NCI-H146 treated with DMSO at 0.1 percent for 48 hours (cell line): ENCODE results near the gene PHF21B.

Experiments
- DNase-seq: peaks from one replicate; lab custom pipeline; 2025; ENCODE audit not compliant: unreplicated experiment; lab: John Stamatoyannopoulos, UW

Gene PHF21B

DNA sequence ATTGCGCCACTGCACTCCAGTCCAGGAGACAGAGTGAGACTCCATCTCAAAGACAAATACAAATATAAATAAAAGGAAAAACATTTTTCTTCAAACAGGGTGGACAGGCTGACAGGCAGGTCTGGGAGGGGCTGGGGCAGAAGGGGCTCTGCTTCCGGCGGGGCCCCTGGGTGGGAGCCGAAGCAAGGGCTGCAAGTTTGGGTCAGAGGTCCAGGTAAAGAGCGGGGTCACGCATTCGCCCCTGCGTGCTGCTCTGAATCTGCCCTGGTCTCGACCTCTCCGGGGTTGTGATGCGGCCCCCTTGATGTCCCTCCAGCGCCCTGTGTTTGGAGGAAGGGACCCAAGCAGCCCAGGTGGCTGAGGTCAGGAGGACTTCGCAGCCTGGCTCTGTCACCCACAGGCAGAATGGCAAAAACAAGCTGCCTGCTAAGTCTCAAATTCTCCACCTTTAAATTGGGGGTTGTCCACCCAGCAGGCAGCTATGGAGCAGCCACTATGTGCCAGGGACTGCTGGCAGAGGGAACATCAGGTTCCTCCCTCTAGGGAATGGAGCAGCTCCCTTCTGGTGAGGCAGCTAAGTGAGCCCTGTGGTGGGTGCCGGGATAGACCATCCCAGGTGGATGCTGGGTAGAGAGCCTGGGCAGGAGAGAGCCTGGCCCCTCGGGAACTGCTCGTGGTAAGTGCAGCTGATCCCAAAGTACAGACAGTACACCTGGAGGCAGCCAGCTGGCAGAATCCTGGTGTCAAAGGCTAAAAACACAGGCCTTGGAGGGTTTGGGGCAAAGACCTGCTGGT, 10.3 kb upstream of the PHF21B start:
- no peak for DNase-seq

DNA sequence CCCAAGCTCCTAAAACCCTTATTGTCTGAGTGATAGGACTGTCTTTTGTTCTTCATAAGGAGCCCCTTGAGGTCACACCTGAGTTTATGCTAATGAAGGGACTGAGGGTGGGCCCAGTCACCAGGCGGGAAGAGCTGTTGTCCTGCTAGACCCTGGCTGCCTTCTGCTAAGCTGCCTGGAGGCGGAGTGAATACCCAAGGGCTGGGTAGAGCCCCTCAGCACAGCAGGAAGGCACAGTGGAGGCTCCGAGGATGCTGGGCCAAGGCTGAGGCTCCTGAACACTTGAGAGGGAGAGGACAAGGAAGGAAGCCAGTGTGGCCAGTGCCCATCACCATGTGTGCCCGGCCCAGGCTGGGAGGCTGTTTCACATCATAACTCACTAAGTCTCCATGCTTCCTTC, 4.8 kb upstream of the PHF21B start:
- DNase-seq: no peak

DNA sequence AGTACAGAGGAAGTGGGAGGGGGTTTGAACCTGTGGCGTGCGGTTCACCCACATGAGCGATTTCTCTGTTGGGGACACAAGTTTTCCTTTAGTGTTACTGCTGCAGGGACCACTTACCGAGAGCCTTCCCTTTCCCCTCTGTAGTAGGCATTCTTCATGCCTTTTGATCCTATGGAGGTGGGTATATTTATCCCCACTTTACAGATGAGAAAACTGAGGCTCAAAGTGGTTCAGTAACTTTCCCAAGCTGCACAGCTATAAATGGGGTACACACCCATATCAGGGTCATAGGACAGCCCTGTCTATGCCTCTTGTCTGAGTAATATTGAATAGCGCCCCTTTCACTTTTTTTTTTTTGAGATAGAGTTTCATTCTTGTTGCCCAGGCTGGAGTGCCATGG, 3.3 kb upstream of the PHF21B start:
- no peak for DNase-seq

DNA sequence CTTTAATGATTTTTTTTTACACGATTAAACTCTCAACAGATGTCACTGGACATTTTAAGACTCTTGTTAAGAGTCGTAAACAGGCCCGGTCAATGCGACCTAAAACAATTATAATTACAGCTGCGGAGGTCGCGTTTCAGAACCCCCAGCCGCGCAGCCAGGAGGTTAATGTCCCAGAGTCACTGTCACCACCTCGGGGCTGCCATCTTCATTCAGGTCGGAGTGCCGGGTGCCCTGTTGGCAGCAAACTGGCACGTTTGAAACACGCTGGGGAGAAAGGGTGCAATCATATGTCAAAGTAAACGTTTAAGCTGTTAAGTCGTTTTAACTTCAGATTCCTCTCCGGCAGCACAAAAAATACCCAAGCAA, 711 bp upstream of the PHF21B start:
- no peak for DNase-seq

DNA sequence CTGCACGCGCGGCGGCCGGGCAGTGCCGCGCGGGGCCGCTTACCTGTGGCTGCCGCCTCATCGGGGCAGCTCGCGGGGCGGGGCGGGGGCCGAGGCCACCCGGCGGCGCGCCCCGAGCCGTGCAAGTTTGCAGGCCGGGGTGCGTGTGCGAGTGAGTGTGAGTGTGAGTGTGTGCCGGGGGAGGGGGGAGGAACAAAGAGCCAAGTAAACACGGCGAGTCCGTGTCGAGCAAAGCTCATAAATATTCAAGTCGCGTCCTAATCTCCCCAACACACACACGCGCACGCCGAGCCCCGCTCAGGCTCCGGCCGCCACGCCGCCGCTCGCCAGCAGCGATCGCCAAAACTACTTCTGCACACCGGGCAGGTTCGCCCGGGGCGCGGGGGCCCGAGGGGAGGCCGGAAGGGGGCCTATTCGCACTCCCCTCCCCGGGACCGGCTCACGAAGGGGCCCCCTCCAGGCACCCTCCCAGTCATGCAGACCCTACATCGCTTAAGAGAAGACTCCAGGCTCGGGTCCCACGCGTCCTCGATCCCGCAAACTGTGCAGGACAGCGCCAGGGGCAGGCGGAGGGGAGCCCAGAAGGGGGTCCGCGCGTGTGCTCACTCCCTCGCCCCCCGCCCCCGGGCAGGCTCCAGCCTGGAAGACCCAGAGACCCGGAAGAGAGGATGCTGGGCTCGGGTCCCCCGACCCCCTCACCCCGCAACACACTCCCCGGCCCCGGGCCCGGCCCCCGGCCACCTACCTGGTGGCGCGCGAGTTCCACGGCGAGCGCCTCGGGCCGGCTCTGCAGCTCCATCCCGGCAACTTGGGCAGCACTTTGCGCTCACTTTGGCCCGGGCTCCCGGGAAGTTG, 827 bp downstream of the PHF21B start:
- peak; percentile 8 for DNase-seq

DNA sequence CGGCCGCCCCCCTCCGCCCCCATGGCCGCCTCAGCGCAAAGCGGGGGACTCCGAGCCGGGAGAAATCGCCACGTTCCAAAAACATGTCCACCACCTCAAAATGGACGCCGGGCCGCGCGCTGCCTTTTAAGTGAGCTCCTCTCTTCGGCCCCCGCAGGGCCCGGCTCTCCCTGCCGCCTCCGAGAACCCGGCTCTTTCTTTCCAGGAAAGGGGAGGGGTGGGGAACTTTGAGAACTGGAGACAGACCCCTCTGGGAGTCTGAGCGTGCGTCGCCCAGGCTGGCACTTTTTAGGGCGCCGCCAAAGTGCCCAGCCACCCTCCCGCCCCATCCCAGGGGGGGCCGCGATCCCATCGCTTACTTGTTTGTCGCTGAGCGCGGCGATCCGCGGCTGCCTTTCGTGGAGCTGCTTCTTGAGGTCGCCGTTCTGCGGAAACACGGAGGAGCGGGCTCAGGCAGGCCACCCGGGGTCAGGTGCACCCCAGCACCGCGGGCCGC, 1.6 kb downstream of the PHF21B start:
- DNase-seq: no peak

DNA sequence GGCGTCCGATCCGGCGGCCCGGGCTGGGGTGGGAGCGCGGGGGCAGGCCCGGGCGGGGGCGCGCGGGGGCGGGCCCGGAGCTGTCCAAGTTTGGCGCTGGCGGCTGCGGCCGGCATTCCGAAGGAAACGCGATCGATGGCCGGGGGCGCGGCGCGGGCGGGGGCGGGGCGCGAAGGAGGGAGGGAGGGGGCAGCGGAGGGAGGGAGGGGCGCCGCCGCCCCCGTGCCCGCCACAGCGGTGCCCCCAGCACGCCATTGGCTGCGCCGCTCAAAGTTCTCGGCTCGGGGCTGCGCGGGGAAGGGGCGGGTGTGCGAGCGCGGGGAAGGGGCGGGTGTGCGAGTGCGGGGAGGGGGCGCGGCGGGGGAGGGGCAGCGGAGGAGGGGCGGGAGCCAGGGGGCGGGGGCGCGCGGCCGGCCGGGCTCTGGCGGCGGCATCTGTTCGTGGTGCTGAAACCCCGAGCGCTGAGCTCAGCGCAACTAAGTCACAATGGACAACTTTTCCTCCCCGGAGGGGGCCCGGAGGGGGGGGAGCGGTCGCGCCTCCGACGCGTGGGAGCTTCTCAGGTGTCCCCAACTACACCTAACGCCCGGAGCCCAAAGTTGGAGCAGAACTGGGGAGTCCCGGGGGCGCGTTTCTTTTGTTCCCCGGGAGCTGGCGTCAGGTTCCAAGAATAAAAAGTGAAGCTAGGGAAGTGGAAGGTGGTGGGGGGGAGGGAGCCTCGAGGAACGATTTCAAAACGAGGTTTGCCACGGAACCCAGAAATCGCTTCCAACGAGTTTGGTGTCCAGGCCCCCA, 2.2 kb downstream of the PHF21B start:
- DNase-seq: no peak

DNA sequence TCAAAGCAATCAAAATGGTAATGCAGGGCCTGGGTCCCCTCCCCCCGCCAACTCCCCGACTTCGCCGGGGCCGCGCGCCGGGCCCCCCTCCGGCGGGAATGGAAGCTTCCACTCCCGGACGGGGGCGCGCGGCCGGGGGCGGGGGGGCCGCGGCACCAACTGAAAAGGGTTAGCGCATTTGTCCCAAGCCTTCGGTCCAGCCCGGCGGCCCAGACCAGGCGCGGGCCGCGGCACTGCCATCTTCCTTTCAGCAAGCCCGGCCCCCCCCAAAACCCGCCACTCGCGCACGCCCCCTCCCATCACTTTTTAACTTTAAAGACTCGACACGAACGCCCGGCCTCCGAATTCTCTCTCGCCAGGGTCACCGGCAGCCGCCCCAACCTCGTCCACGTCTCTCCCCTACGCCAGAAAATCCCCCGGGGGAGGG, 2.8 kb downstream of the PHF21B start:
- no peak for DNase-seq

DNA sequence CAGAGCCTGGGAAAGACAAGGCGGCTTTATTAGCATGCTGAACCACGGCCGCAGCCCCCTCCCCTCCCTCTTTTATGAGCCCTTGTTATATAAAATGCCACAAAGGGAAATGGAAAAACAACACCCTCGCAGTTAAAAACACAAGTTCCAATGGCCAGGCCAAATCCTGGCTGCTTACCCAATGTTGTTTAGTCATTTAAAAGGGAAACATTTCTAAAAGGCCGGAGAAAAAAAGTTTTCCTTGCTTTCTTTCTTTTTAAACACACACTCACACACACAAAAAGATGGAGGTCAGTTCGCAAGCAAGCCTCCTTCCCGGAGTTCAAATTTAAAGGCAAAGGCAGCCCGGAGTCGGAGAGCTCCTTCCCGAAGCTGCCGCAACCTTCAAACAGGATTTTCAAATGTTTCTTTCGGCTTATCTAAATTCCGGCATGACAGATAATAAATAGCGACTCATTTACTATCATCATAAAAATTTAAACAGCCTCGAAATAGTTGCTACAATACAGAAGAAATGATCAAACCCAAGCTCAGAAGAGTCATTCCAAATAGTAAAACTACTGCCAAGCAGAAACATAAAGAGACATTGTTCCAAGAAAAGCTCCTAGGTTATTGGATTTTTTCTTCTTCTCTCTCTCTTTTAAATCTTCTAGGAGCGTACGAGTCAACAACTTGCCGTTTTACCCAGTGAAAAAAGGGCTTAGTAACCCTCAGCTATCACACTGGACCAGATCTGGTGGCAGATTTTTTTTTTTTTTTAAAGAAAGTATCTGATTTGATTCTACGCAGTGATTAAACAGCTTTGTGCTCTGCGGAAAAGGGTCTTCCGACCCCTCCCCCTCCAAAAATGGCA, 3.5 kb downstream of the PHF21B start:
- DNase-seq: no peak

DNA sequence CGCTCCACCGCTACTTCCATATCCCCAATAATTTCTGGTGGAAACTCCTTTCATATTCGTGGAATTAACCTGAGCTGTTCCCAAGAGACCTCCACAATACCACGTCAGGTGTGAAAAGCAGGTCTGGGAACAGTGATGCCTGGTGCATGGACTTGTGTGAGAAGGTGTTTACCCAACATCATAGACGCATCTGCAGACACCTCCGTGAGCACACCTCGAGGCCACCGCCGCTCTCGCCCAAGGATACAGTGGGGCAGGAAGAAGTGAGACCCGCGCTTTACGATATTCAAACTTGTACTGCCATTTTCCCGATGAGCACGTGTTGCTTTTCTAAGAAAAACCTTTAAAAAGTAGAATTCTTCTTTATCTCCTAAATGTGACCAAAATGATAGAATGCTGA, 8.2 kb downstream of the PHF21B start:
- no peak for DNase-seq

DNA sequence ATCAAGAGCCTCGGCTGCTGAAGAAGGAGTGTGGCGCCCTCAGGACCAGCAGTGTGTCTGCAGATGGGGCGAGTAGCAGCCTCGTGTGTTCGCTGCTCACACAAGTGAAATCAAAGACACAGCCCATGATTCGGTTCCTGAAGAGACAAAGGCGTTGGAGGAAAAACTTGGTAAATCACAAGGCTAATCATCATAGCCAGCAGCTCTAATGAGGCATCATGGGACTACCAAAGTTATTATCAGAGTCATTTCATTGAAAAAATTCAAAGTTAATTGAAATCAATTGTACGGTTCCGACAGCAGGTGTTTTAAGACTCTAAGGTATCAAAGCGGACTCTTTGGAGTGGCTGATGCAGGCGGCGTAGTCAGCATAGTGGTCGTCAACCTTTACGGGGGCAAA, 9.5 kb downstream of the PHF21B start:
- no peak for DNase-seq

DNA sequence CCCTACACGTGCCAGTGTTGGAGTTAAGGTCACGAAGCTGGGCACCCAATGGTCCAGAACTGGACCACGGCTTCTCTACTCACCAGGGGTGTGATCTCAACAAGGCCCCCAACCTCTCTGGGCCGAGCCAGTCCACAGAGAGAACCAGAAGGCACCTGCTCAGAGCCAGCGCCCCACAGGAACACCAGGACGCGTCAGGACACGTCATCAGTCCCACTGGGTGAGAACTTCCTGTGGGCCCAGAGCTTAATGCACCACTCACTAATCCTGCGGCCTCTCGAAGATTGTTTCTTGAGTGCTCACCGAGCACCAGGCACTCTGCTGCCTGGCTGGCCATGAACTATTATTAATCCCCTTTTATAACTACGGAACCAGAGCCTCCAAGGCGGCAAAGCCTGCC, 10.1 kb downstream of the PHF21B start:
- no peak for DNase-seq

DNA sequence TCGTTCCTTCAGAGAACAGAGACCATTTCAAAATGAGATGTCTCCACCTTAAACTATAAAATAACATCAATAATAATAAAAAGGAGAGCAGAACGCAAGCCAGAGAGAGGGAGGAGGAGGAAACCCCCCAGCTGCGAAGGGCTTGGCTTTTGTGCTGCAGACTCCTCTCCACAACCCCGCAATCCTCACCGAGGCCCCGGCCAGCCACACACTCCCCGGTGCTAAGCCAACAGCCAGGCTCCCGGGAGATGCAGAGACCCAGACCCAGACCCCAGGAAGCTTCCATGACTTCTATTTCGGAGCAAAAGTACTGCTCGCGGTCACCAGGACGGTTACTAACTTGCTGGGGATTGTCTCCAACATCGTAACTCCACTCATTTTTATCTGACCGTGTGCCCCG, 10.6 kb downstream of the PHF21B start:
- no peak for DNase-seq

DNA sequence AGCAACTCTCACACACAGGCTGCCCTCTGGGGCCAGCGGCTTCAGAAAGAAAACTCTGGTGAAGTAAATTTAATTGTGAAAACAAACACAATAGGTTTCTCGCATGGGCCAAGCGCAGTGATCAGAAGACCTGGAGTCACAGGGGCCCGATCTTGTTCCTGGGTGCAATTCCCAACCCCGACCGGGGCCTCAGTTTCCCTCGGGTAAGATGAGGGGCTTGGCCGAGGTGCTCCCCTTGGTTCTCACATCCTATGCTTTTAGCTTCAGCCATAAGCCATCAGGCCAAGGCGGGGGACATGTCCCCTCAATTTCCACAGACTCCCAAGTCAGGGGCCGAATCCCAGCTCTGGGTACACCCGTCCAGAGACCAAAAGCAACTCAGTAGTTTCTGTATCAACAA, 11.5 kb downstream of the PHF21B start:
- no peak for DNase-seq

DNA sequence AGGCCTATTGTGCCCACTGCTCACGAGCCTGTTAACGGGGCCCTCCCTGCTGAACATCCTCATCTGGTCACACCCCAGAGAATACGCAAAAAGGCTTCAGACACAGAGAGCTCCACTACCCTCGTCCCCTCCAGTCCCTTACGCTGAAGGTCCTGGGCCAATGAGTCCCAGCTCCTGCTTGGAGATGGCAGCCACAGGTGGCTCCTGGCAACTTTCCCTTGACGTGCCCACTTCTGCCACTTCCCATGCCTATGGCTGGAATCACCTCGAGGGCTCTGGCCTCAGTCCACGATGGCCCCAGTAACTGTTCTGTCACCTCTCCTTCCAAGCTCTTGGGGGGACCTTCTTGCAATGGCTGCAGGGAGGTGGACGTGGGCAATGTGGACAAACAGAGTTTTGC, 12.7 kb downstream of the PHF21B start:
- no peak for DNase-seq

DNA sequence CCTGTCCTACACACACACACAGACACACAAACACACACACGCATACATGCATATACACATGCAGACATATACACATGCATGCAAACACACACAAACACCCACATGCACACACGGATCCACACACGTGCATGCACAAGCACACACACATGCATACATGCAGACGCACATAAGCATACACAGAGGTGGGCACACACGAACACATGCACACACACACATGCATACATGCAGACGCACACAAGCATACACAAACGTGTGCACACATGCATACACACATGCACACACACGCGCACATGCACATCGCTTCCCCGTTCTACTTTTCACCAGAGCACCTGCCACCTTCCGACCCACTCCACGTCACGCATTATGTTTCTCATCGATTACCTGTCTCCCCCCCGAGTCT, 13.2 kb downstream of the PHF21B start:
- no peak for DNase-seq

DNA sequence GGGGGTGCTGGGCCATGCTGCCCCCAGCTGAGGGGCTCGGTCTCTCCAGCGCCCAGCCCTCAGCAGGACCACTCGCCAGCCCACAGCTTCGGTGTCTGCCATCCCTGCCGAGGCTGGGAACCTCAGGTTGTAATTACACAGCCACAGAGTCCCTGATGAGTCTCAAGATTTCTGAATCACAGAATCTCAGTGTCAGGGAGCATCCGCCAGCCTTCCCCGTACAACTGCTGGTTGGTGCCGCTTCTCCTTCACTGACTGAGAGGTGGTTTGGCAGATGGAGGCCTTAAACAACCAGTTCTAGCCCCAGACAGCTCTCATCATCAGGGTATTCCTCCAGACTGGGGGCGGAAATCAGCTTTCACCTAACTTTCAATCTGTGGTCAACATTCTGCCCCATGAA, 13.7 kb downstream of the PHF21B start:
- DNase-seq: no peak

DNA sequence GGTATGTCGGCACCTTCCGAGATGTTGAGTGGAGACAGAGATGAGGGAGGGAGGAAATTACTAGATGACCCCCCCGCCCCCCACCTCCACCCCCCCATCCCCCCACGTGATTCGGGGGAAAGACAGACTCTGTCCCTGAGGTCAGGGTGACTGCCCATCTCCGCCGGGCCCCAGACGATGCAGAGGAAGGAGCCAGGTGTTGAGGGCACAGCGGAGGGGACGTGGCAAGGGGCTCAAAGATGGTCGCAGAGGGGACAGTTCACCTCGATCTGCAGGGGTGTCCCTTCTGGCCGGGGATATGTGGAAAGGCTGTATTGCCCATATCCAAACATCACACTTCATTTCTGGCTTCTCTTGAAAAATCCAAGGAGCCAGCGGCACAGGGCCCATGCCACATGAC, 14.1 kb downstream of the PHF21B start:
- no peak for DNase-seq

DNA sequence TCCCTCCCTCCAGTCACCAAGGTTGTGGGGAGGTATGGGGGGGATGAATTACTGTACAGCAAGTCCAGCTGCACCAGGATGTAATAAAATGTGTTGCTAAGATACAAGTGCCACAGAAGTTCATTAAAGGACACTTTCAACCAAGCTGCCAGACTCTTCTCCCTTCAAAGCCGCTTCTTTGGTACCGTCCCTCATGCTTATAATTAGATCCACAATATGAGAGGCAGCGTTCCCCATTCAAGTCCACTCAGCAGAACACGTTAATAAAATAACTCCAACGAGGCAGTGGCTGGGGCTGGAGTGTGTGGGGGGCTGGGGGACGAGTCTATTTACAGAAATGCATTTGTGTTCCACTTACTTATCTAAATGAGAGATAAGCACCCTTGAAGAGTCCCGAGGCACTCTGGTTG, 14.7 kb downstream of the PHF21B start:
- no peak for DNase-seq

DNA sequence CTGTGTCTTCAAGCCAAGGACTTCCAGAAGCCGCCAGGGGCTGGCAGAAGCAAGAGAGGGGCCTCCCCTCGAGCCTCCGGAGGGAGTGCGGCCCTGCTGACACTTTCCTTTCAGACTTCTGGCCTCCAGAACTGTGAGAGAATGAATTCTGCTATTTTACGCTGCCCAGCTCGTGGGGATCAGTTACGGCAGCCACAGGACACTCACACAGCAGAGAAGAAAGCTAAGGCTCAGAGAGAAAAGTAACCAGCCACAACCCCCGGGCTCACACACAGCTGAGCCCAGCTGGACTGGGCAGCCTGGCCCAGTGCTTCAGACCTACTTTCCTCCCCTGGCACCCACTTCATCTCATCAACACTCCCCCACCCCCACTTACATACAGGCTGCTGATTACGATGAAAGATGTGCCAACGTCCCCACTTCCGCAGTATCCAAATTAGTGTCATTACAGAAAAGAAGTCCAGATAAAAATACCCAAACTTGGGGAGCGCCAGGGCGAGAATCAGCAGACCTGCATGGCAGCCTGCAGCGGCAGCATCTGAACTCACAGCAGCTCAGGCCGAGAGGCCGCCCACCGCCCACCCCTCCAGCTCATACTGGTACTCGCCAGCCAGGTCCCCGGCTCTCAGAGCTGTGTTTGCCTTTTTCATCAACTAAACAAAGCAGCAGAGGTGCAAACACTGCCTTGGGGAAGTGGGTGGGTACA, 15.3 kb downstream of the PHF21B start:
- DNase-seq: peak; percentile 37
